GM12878 (cell line): ENCODE data around the gene SGCD.

Experiments
- MAX ChIP-seq: IDR thresholded peaks from 2 replicates; pipeline ENCODE4 v1.6.1; 2012; ENCODE audit warnings: low read depth, low read length, improper control_type of control experiment
- NBN ChIP-seq: fragments of 450-650 bp; IDR thresholded peaks from 2 replicates; pipeline ENCODE4 v1.6.1; 2016
- POLR2AphosphoS5 ChIP-seq: IDR thresholded peaks from 2 replicates; pipeline ENCODE4 v1.6.1; 2011; ENCODE audit warnings: mild to moderate bottlenecking, low read length, inconsistent platforms
- REST ChIP-seq: IDR thresholded peaks from 2 replicates; pipeline ENCODE4 v1.6.1; 2012; ENCODE audit warnings: mild to moderate bottlenecking, low read depth, low read length
- SIN3A ChIP-seq: IDR thresholded peaks from 2 replicates; pipeline ENCODE4 v1.6.1; 2012; ENCODE audit warnings: low read depth, low read length, improper control_type of control experiment

GRCh38 chr5:156588306-156588705, 261.3 kb downstream of the SGCD start:
- TF ChIP-seq POLR2AphosphoS5 (no peak), SIN3A (no peak), NBN (no peak), REST (no peak), MAX (no peak)
